Esophagus squamous epithelium (tissue), 5 donors: Measurements from ENCODE around the gene ME2. TPM values are rescaled to one million over a fixed set of nuclear protein-coding genes. Genes with fewer than 3 reads are reported as not detected.
"Not testable (repeated sequence)": the region's sequence is repeated elsewhere in the genome, so short reads cannot be mapped to it uniquely, and the experiment has no call there.

Source experiments
- DNase-seq: peaks from one replicate; lab custom pipeline; 2025; lab: John Stamatoyannopoulos, UW
- H3K27ac ChIP-seq, 4 donors: fragments of 200-600 bp; sonication (generic); one replicate each; pipeline ENCODE4 v1.5.1; 2016 to 2019; ENCODE audit warnings: mild to moderate bottlenecking in 1 of 4
- H3K27me3 ChIP-seq, 4 donors: fragments of 200-600 bp; sonication (generic); 1 replicate in 3 of 4; 2 replicates in 1 of 4; pipeline versions ENCODE4 v1.5.1 to v1.6.0; 2017 to 2021; ENCODE audit warnings: antibody characterized with exemption in 1 of 4
- H3K36me3 ChIP-seq, 3 donors: fragments of 200-600 bp; sonication (generic); one replicate each; pipeline ENCODE4 v1.5.1; 2016 to 2019
- H3K4me1 ChIP-seq, 3 donors: fragments of 200-600 bp; sonication (generic); one replicate each; pipeline ENCODE4 v1.5.1; 2017 to 2019
- H3K4me3 ChIP-seq, 4 donors: fragments of 200-600 bp; sonication (generic); 1 replicate in 3 of 4; 2 replicates in 1 of 4; pipeline ENCODE4 v1.5.1; 2016 to 2019; ENCODE audit warnings: mild to moderate bottlenecking in 2 of 4, moderate library complexity in 1 of 4
- H3K9me3 ChIP-seq, 3 donors: fragments of 200-600 bp; sonication (generic); one replicate each; pipeline ENCODE4 v1.5.1; 2016 to 2019
- POLR2A ChIP-seq, 4 donors: fragments of 450-650 bp; IDR thresholded peaks; one replicate each; pipeline ENCODE4 v1.6.1; 2017; ENCODE audit warnings: antibody characterized with exemption in 4 of 4, mild to moderate bottlenecking in 4 of 4, moderate library complexity in 3 of 4
- WGBS, 2 donors: methylation state at CpG; one replicate each; pipeline ENCODE4 v1.1.5; 2018; 5-methylcytosine and 5-hydroxymethylcytosine counted together
- intact Hi-C: fragments of 100-400 bp; cut with DNase I; formaldehyde crosslinking; loops from one replicate; pipeline ENCODE4 v1.15.0; 2022
- total RNA-seq, 4 donors: library from RNA; depleted of rRNA; stranded (reverse); fragments of >200 nt; gene quantifications; one replicate each; pipeline ENCODE4 v1.1.0, GENCODE V29; 2016
- TF ChIP-seq, protein P1 (sequence below), 6 experiments: fragments of 450-650 bp in 4 of 6; fragments of 200-600 bp in 2 of 6; sonication (generic) in 2 of 6; IDR thresholded peaks; one replicate each; pipeline ENCODE4 v1.5.1; 2016 to 2019; ENCODE audit warnings: antibody characterized with exemption in 6 of 6, mild to moderate bottlenecking in 4 of 6, moderate library complexity in 4 of 6
- donor health status: DM: yes; HTN: yes; CAD: no.

The ME2 gene
- total RNA-seq, 4 donors from 2014 or later, result 18.5 to 32.2 (median 25.5) TPM

- no peak overlapping the region for H3K27ac ChIP-seq
- peaks cover 3 to 21% (median 5%) of the 10 kb centered on the region in 3 donors for H3K4me1 ChIP-seq
- no peak overlapping the region for H3K4me3 ChIP-seq
- DNase-seq, result no peak
- TF ChIP-seq POLR2A (IDR thresholded peaks at IDR 0.05), result no peak
- TF ChIP-seq, protein P1, sequence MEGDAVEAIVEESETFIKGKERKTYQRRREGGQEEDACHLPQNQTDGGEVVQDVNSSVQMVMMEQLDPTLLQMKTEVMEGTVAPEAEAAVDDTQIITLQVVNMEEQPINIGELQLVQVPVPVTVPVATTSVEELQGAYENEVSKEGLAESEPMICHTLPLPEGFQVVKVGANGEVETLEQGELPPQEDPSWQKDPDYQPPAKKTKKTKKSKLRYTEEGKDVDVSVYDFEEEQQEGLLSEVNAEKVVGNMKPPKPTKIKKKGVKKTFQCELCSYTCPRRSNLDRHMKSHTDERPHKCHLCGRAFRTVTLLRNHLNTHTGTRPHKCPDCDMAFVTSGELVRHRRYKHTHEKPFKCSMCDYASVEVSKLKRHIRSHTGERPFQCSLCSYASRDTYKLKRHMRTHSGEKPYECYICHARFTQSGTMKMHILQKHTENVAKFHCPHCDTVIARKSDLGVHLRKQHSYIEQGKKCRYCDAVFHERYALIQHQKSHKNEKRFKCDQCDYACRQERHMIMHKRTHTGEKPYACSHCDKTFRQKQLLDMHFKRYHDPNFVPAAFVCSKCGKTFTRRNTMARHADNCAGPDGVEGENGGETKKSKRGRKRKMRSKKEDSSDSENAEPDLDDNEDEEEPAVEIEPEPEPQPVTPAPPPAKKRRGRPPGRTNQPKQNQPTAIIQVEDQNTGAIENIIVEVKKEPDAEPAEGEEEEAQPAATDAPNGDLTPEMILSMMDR (IDR thresholded peaks at IDR 0.05), result no peak
- H3K36me3 ChIP-seq, result no peaks in the 10 kb centered on the region
- intact Hi-C loops, result no loop called here
- WGBS, 2 donors, result 83 to 84% methylated on average over 2 to 4 of the region's 5 CpGs
- no peaks in the 10 kb centered on the region for H3K9me3 ChIP-seq
- no peaks in the 10 kb centered on the region for H3K27me3 ChIP-seq
Measured at GRCh38 chr18:50850307-50851065, 28.4 kb upstream of the ME2 start.

DNA sequence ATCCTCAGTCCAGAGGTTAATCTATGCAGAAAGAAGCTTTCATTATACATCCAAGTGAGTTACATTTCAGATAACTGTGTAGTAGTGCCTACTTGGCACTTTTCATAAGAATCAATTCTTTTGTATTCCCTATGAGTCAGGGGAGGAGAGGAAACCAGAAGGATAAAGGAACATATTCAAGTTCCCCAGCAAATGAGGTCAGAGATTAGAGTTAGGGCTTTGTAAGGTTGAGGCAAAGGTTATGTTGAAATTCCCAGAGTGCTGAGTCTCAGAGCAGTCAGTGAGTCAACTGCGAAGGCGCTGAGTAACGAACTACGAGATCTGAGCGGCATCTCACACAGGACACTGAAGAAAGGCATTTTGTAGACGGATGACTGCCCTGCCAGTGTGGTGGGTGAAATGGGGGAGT lies 25.1 kb upstream of the ME2 start:
- Histone ChIP-seq H3K4me3 (no peak overlapping the region), H3K27ac (peak overlapping the region; percentile 47 to 73 (median 65)), H3K27me3 (no peaks in the 10 kb centered on the region), H3K4me1 (peaks cover 3 to 21% (median 5%) of the 10 kb centered on the region in 3 donors), H3K36me3 (no peaks in the 10 kb centered on the region), H3K9me3 (no peaks in the 10 kb centered on the region)
- no peak for DNase-seq
- TF ChIP-seq POLR2A (IDR thresholded peaks at IDR 0.05), result no peak
- TF ChIP-seq, protein P1 (IDR thresholded peaks at IDR 0.05), result no peak
- 60 to 71% methylated on average over 6 of the region's 6 CpGs for WGBS, 2 donors
- intact Hi-C loops, result no loop called here

GRCh38 chr18:50855976-50856757 lies 22.8 kb upstream of the ME2 start:
- no peak for TF ChIP-seq POLR2A (IDR thresholded peaks at IDR 0.05)
- TF ChIP-seq, protein P1 (IDR thresholded peaks at IDR 0.05), result no peak
- H3K27me3 ChIP-seq, result peaks cover 0 to 6% (median 0%) of the 10 kb centered on the region in 4 donors
- no peak overlapping the region for H3K27ac ChIP-seq
- H3K9me3 ChIP-seq, result no peaks in the 10 kb centered on the region
- peaks cover 3 to 21% (median 5%) of the 10 kb centered on the region in 3 donors for H3K4me1 ChIP-seq
- no peaks in the 10 kb centered on the region for H3K36me3 ChIP-seq
- H3K4me3 ChIP-seq, result no peak overlapping the region
- 89% methylated on average over 12 to 13 of the region's 13 CpGs for WGBS, 2 donors
- no peak for DNase-seq
- intact Hi-C loops, result no loop called here

DNA sequence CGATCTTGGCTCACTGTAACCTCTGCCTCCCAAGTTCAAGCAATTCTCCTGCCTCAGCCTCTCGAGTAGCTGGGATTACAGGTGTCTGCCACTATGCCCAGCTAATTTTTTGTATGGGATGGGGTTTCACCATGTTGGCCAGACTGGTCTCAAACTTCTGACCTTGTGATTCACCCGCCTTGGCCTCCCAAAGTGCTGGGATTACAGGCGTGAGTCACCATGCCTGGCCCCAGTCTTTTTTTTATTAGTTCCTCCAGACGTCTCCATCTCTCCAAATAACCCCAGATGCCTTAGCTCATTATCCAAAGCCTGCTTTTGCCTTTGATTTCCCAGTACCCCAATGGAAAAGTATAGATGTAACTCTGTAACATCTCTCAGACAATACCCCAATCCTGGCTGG lies 21.8 kb upstream of the ME2 start:
- DNase-seq, H3K27ac ChIP-seq, intact Hi-C loops, H3K9me3 ChIP-seq, H3K27me3 ChIP-seq, H3K4me3 ChIP-seq, H3K36me3 ChIP-seq: not testable (repeated sequence)
- peaks cover 3 to 21% (median 5%) of the 10 kb centered on the region in 3 donors for H3K4me1 ChIP-seq
- 46 to 61% methylated on average over 5 of the region's 5 CpGs for WGBS, 2 donors

DNA sequence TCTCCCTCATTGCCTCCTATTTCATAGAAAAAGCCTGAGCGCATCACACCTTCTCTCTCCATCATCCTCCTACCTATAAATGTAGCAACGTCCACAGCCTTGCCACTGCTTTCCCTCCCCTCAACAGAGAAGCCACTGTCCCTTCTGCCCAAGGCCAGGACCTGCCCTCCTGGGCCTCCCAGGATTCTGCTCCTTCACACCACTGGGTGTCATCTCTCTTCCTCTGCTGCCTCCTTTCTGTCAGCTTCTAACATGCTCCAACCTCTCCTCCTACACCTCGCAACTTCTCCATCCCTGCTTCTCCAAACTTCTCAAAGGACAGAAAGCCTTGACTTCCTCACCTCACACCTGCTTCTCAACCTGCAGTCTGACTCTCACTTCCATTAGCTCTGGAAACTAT lies 21.2 kb upstream of the ME2 start:
- no peaks in the 10 kb centered on the region for H3K36me3 ChIP-seq
- H3K27me3 ChIP-seq, result peaks cover 0 to 6% (median 0%) of the 10 kb centered on the region in 4 donors
- WGBS, 2 donors, result 78 to 95% methylated on average over 3 of the region's 3 CpGs
- TF ChIP-seq POLR2A (IDR thresholded peaks at IDR 0.05), result no peak
- TF ChIP-seq, protein P1 (IDR thresholded peaks at IDR 0.05), result no peak
- H3K4me3 ChIP-seq, result no peak overlapping the region
- no peak for DNase-seq
- H3K4me1 ChIP-seq, result peaks cover 3 to 21% (median 5%) of the 10 kb centered on the region in 3 donors
- H3K9me3 ChIP-seq, result no peaks in the 10 kb centered on the region
- intact Hi-C loops, result no loop called here
- H3K27ac ChIP-seq, result no peak overlapping the region
